Vagina (tissue), 2 donors: ENCODE data around the gene DDX54. TPM values are rescaled to one million over a fixed set of nuclear protein-coding genes. Genes with fewer than 3 reads are reported as not detected.

Source experiments
- DNase-seq, 2 donors: peaks; one replicate each; pipeline ENCODE4 v3.0.0-alpha.2; 2017; ENCODE audit errors: extremely low spot score in 2 of 2
- H3K27ac ChIP-seq: fragments of 200-600 bp; sonication (generic); one replicate; pipeline ENCODE4 v1.5.1; 2019
- H3K27me3 ChIP-seq: fragments of 200-600 bp; sonication (generic); one replicate; pipeline ENCODE4 v1.5.1; 2019
- H3K36me3 ChIP-seq, 2 donors: fragments of 200-600 bp; sonication (generic); one replicate each; pipeline ENCODE4 v1.5.1; 2017 to 2019
- H3K4me1 ChIP-seq: fragments of 200-600 bp; sonication (generic); one replicate; pipeline ENCODE4 v1.5.1; 2019
- H3K4me3 ChIP-seq, 2 donors: fragments of 200-600 bp; sonication (generic); 1 replicate in 1 of 2; 2 replicates in 1 of 2; pipeline ENCODE4 v1.5.1; 2016 to 2019
- H3K9me3 ChIP-seq: fragments of 200-600 bp; sonication (generic); one replicate; pipeline ENCODE4 v1.5.1; 2019
- CTCF ChIP-seq, 3 experiments: fragments of 450-650 bp in 2 of 3; fragments of 200-600 bp in 1 of 3; sonication (generic) in 1 of 3; IDR thresholded peaks; one replicate each; pipeline ENCODE4 v1.5.1; 2017 to 2019; ENCODE audit warnings: antibody characterized with exemption in 3 of 3, mild to moderate bottlenecking in 2 of 3, moderate library complexity in 2 of 3
- POLR2A ChIP-seq, 2 donors: fragments of 450-650 bp; IDR thresholded peaks; one replicate each; pipeline ENCODE4 v1.6.1; 2017; ENCODE audit warnings: antibody characterized with exemption in 2 of 2, mild to moderate bottlenecking in 2 of 2, moderate library complexity in 2 of 2
- POLR2AphosphoS5 ChIP-seq, 2 donors: sonication (generic); formaldehyde crosslinking; IDR thresholded peaks; one replicate each; pipeline ENCODE4 v1.9.0; 2017; ENCODE audit warnings: antibody characterized with exemption in 2 of 2, mild to moderate bottlenecking in 2 of 2, low read depth in 1 of 2; ENCODE audit not compliant: insufficient read depth in 1 of 2
- intact Hi-C: fragments of 100-400 bp; cut with DNase I; formaldehyde crosslinking; loops from one replicate; pipeline ENCODE4 v1.15.1; 2023
- total RNA-seq: library from RNA; depleted of rRNA; stranded (reverse); fragments of >200 nt; gene quantifications from one replicate; pipeline ENCODE4 v1.2.3, GENCODE V29; 2016

The DDX54 gene
- total RNA-seq, 1 donor from 2014 or later: 52.5 TPM

- H3K4me3 ChIP-seq: peak overlapping the region in 1 of 2 donors; percentile 88
- no peak overlapping the region for H3K27ac ChIP-seq
- intact Hi-C loops: no loop called here
Observed at GRCh38 chr12:113186666-113187325, 1.5 kb upstream of the DDX54 start.

GRCh38 chr12:113186033-113186365, 721 bp upstream of the DDX54 start:
- Histone ChIP-seq H3K4me1 (peaks cover 31% of the 10 kb centered on the region), H3K9me3 (no peaks in the 10 kb centered on the region), H3K36me3 (no peaks in the 10 kb centered on the region), H3K4me3 (peak overlapping the region; percentile 80 to 88), H3K27ac (peak overlapping the region; percentile 80), H3K27me3 (no peaks in the 10 kb centered on the region)
- TF ChIP-seq POLR2AphosphoS5 (IDR thresholded peaks at IDR 0.05; ENCODE audit: insufficient read depth in 1 of 2, low read depth in 1 of 2) (no peak), POLR2A (IDR thresholded peaks at IDR 0.05) (no peak), CTCF (IDR thresholded peaks at IDR 0.05) (no peak)
- intact Hi-C loops: no loop called here
- no peak for DNase-seq

More at GRCh38 chr12:113186666-113187325, 1.5 kb upstream of the DDX54 start:
- H3K9me3 ChIP-seq: no peaks in the 10 kb centered on the region
- peaks cover 0 to 7% of the 10 kb centered on the region in 2 donors for H3K36me3 ChIP-seq
- no peaks in the 10 kb centered on the region for H3K27me3 ChIP-seq
- H3K4me1 ChIP-seq: peaks cover 31% of the 10 kb centered on the region
- DNase-seq: no peak
- TF ChIP-seq CTCF (IDR thresholded peaks at IDR 0.05) (no peak), POLR2AphosphoS5 (IDR thresholded peaks at IDR 0.05; ENCODE audit: insufficient read depth in 1 of 2, low read depth in 1 of 2) (no peak), POLR2A (IDR thresholded peaks at IDR 0.05) (no peak)

- H3K36me3 ChIP-seq: peaks cover 0 to 8% of the 10 kb centered on the region in 2 donors
- intact Hi-C loops: no loop called here
Observed at GRCh38 chr12:113184900-113185179, 438 bp downstream of the DDX54 start.

GRCh38 chr12:113184098-113184899, 979 bp downstream of the DDX54 start:
- Histone ChIP-seq H3K9me3 (no peaks in the 10 kb centered on the region), H3K27ac (peak overlapping the region; percentile 80), H3K27me3 (no peaks in the 10 kb centered on the region), H3K4me1 (peaks cover 31% of the 10 kb centered on the region), H3K4me3 (peak overlapping the region; percentile 80 to 88), H3K36me3 (peaks cover 0 to 13% of the 10 kb centered on the region in 2 donors)
- TF ChIP-seq POLR2AphosphoS5 (IDR thresholded peaks at IDR 0.05; ENCODE audit: insufficient read depth in 1 of 2, low read depth in 1 of 2) (no peak), POLR2A (IDR thresholded peaks at IDR 0.05) (no peak), CTCF (IDR thresholded peaks at IDR 0.05) (no peak)
- DNase-seq: peak in 1 of 2 donors; percentile 90
- intact Hi-C loops: no loop called here

More at GRCh38 chr12:113184900-113185179, 438 bp downstream of the DDX54 start:
- TF ChIP-seq POLR2A (IDR thresholded peaks at IDR 0.05) (peak in 1 of 2 donors; percentile 16), POLR2AphosphoS5 (IDR thresholded peaks at IDR 0.05; ENCODE audit: insufficient read depth in 1 of 2, low read depth in 1 of 2) (peak in 1 of 2 donors; percentile 29), CTCF (IDR thresholded peaks at IDR 0.05) (peak in 1 of 3 experiments; percentile 3)
- no peaks in the 10 kb centered on the region for H3K27me3 ChIP-seq
- H3K27ac ChIP-seq: peak overlapping the region; percentile 80
- H3K9me3 ChIP-seq: no peaks in the 10 kb centered on the region
- peak in 1 of 2 donors; percentile 96 for DNase-seq
- H3K4me3 ChIP-seq: peak overlapping the region; percentile 80 to 88
- H3K4me1 ChIP-seq: peaks cover 31% of the 10 kb centered on the region
